Measurements from ENCODE around the gene PFDN6.
"Not testable (repeated sequence)": the region's sequence is repeated elsewhere in the genome, so short reads cannot be mapped to it uniquely, and the experiment has no call there.

Gene PFDN6

GRCh38 chr6:33254591-33254990, 34.8 kb upstream of the PFDN6 start:
- H3K4me3 ChIP-seq (ENCODE audit: low read length): no peak overlapping the region
- H3K27ac ChIP-seq (ENCODE audit: low read length): no peak overlapping the region
- H3K27me3 ChIP-seq (ENCODE audit: insufficient read depth, low read length): no peaks in the 10 kb centered on the region
- peaks cover 19% of the 10 kb centered on the region for H3K36me3 ChIP-seq (ENCODE audit: insufficient read depth, low read depth, low read length)
- H3K9me3 ChIP-seq (ENCODE audit: insufficient read depth, low read depth, low read length): no peaks in the 10 kb centered on the region
- peaks cover 3% of the 10 kb centered on the region; the same call in 1 of the 2 replicates for H3K4me1 ChIP-seq (ENCODE audit: insufficient read depth, low read length)
- H3K9ac ChIP-seq (ENCODE audit: low read depth, low read length): no peak overlapping the region

- no peak overlapping the region for H3K27ac ChIP-seq (ENCODE audit: low read length)
- H3K36me3 ChIP-seq (ENCODE audit: insufficient read depth, low read depth, low read length): peaks cover 33% of the 10 kb centered on the region
- no peak overlapping the region for H3K9ac ChIP-seq (ENCODE audit: low read depth, low read length)
- H3K9me3 ChIP-seq (ENCODE audit: insufficient read depth, low read depth, low read length): no peaks in the 10 kb centered on the region
- no peaks in the 10 kb centered on the region for H3K27me3 ChIP-seq (ENCODE audit: insufficient read depth, low read length)
- H3K4me3 ChIP-seq (ENCODE audit: low read length): no peak overlapping the region
- H3K4me1 ChIP-seq (ENCODE audit: insufficient read depth, low read length): no peaks in the 10 kb centered on the region
Measured at GRCh38 chr6:33259032-33259431, 30.4 kb upstream of the PFDN6 start.

GRCh38 chr6:33262490-33262889, 26.9 kb upstream of the PFDN6 start:
- not testable (repeated sequence) for H3K4me1 ChIP-seq (ENCODE audit: insufficient read depth, low read length); H3K27me3 ChIP-seq (ENCODE audit: insufficient read depth, low read length); H3K4me3 ChIP-seq (ENCODE audit: low read length); H3K9me3 ChIP-seq (ENCODE audit: insufficient read depth, low read depth, low read length); H3K9ac ChIP-seq (ENCODE audit: low read depth, low read length); H3K27ac ChIP-seq (ENCODE audit: low read length)
- H3K36me3 ChIP-seq (ENCODE audit: insufficient read depth, low read depth, low read length): peaks cover 61% of the 10 kb centered on the region

GRCh38 chr6:33264015-33264414, 25.4 kb upstream of the PFDN6 start:
- Histone ChIP-seq H3K27me3 (ENCODE audit: insufficient read depth, low read length) (no peaks in the 10 kb centered on the region), H3K9me3 (ENCODE audit: insufficient read depth, low read depth, low read length) (no peaks in the 10 kb centered on the region), H3K9ac (ENCODE audit: low read depth, low read length) (no peak overlapping the region), H3K36me3 (ENCODE audit: insufficient read depth, low read depth, low read length) (peaks cover 74% of the 10 kb centered on the region), H3K27ac (ENCODE audit: low read length) (no peak overlapping the region), H3K4me3 (ENCODE audit: low read length) (no peak overlapping the region), H3K4me1 (ENCODE audit: insufficient read depth, low read length) (no peaks in the 10 kb centered on the region)

GRCh38 chr6:33271117-33271467, 18.3 kb upstream of the PFDN6 start:
- Histone ChIP-seq H3K4me3 (ENCODE audit: low read length) (peak overlapping the region; percentile 94), H3K36me3 (ENCODE audit: insufficient read depth, low read depth, low read length) (peaks cover 76% of the 10 kb centered on the region), H3K27ac (ENCODE audit: low read length) (peak overlapping the region; percentile 98), H3K4me1 (ENCODE audit: insufficient read depth, low read length) (peaks cover 10% of the 10 kb centered on the region), H3K9me3 (ENCODE audit: insufficient read depth, low read depth, low read length) (no peaks in the 10 kb centered on the region), H3K9ac (ENCODE audit: low read depth, low read length) (peak overlapping the region; percentile 98), H3K27me3 (ENCODE audit: insufficient read depth, low read length) (no peaks in the 10 kb centered on the region)

- peak within 1 kb of the TSS; percentile 98 for H3K9ac ChIP-seq (ENCODE audit: low read depth, low read length)
- no peaks in the 10 kb centered on the region for H3K27me3 ChIP-seq (ENCODE audit: insufficient read depth, low read length)
- peaks cover 13% of the 10 kb centered on the region for H3K4me1 ChIP-seq (ENCODE audit: insufficient read depth, low read length)
- H3K36me3 ChIP-seq (ENCODE audit: insufficient read depth, low read depth, low read length): peaks cover 76% of the 10 kb centered on the region
- no peaks in the 10 kb centered on the region for H3K9me3 ChIP-seq (ENCODE audit: insufficient read depth, low read depth, low read length)
- peak within 1 kb of the TSS; percentile 98 for H3K27ac ChIP-seq (ENCODE audit: low read length)
- H3K4me3 ChIP-seq (ENCODE audit: low read length): peak within 1 kb of the TSS; percentile 94
Measured at GRCh38 chr6:33271468-33272274, 17.7 kb upstream of the PFDN6 start, which contains the start of the genes RPS18 and VPS52. RPS18 (plus strand) TSS chr6:33272075; CDS start chr6:33272120, 45 bp downstream. VPS52 (minus strand) TSS chr6:33271876; CDS start chr6:33271675, 201 bp downstream.

GRCh38 chr6:33272275-33273128, 16.9 kb upstream of the PFDN6 start:
- Histone ChIP-seq H3K27ac (ENCODE audit: low read length) (peak overlapping the region; percentile 98), H3K4me3 (ENCODE audit: low read length) (peak overlapping the region; percentile 94), H3K36me3 (ENCODE audit: insufficient read depth, low read depth, low read length) (peaks cover 69% of the 10 kb centered on the region), H3K9me3 (ENCODE audit: insufficient read depth, low read depth, low read length) (no peaks in the 10 kb centered on the region), H3K27me3 (ENCODE audit: insufficient read depth, low read length) (no peaks in the 10 kb centered on the region), H3K4me1 (ENCODE audit: insufficient read depth, low read length) (peaks cover 13% of the 10 kb centered on the region), H3K9ac (ENCODE audit: low read depth, low read length) (peak overlapping the region; percentile 98)

GRCh38 chr6:33273129-33273923, 16.1 kb upstream of the PFDN6 start:
- H3K36me3 ChIP-seq (ENCODE audit: insufficient read depth, low read depth, low read length): peaks cover 63% of the 10 kb centered on the region

GRCh38 chr6:33273924-33274902, 15.2 kb upstream of the PFDN6 start:
- Histone ChIP-seq H3K27me3 (ENCODE audit: insufficient read depth, low read length) (no peaks in the 10 kb centered on the region), H3K9me3 (ENCODE audit: insufficient read depth, low read depth, low read length) (no peaks in the 10 kb centered on the region), H3K4me1 (ENCODE audit: insufficient read depth, low read length) (peaks cover 13% of the 10 kb centered on the region), H3K9ac (ENCODE audit: low read depth, low read length) (peak overlapping the region; percentile 98), H3K36me3 (ENCODE audit: insufficient read depth, low read depth, low read length) (peaks cover 63% of the 10 kb centered on the region), H3K27ac (ENCODE audit: low read length) (no peak overlapping the region), H3K4me3 (ENCODE audit: low read length) (peak overlapping the region; percentile 94)

More at GRCh38 chr6:33273129-33273923, 16.1 kb upstream of the PFDN6 start:
- Histone ChIP-seq H3K4me3 (ENCODE audit: low read length) (peak overlapping the region; percentile 94), H3K27me3 (ENCODE audit: insufficient read depth, low read length) (no peaks in the 10 kb centered on the region), H3K9ac (ENCODE audit: low read depth, low read length) (peak overlapping the region; percentile 98), H3K4me1 (ENCODE audit: insufficient read depth, low read length) (peaks cover 13% of the 10 kb centered on the region), H3K9me3 (ENCODE audit: insufficient read depth, low read depth, low read length) (no peaks in the 10 kb centered on the region), H3K27ac (ENCODE audit: low read length) (no peak overlapping the region)

- Histone ChIP-seq H3K36me3 (ENCODE audit: insufficient read depth, low read depth, low read length) (peaks cover 74% of the 10 kb centered on the region), H3K27ac (ENCODE audit: low read length) (peak overlapping the region; percentile 50), H3K4me3 (ENCODE audit: low read length) (peak overlapping the region; percentile 94), H3K4me1 (ENCODE audit: insufficient read depth, low read length) (peaks cover 13% of the 10 kb centered on the region), H3K9ac (ENCODE audit: low read depth, low read length) (peak overlapping the region; percentile 98; the same call in 1 of the 2 replicates)
- not testable (repeated sequence) for H3K9me3 ChIP-seq (ENCODE audit: insufficient read depth, low read depth, low read length); H3K27me3 ChIP-seq (ENCODE audit: insufficient read depth, low read length)
Measured at GRCh38 chr6:33275795-33276580, 13.4 kb upstream of the PFDN6 start.
